IPS DF 6.9 (cell line): ENCODE results near the gene EIF6.

Experiments used
- DNase-seq: peaks from one replicate; pipeline ENCODE4 v3.0.0-alpha.2; 2013; ENCODE audit warnings: low read depth, low spot score
- H3K27ac ChIP-seq: one replicate; pipeline ENCODE4 v1.5.1; 2013; ENCODE audit warnings: low read length, control low read depth
- H3K27me3 ChIP-seq: 2 replicates; pipeline ENCODE4 v1.6.1; 2013; ENCODE audit warnings: mild to moderate bottlenecking, low read length; ENCODE audit not compliant: control insufficient read depth, insufficient read depth
- H3K36me3 ChIP-seq: 2 replicates; pipeline ENCODE4 v1.6.1; 2013; ENCODE audit warnings: low read length; ENCODE audit not compliant: control insufficient read depth, insufficient read depth
- H3K4me1 ChIP-seq: 2 replicates; pipeline ENCODE4 v1.6.1; 2013; ENCODE audit warnings: low read length; ENCODE audit not compliant: control insufficient read depth, insufficient read depth
- H3K4me3 ChIP-seq: 2 replicates; pipeline ENCODE4 v1.5.1; 2013; ENCODE audit warnings: mild to moderate bottlenecking, low read length
- H3K9me3 ChIP-seq: 2 replicates; pipeline ENCODE4 v1.6.1; 2013; ENCODE audit warnings: low read length, inconsistent platforms; ENCODE audit not compliant: control insufficient read depth, insufficient read depth
- WGBS: extraction: QIAGEN DNeasy Blood & Tissue Kit; methylation state at CpG from one replicate; pipeline ENCODE4 v1.1.7; 2013; ENCODE audit warnings: mixed read lengths, missing lambda C conversion rate; ENCODE audit not compliant: insufficient read length, insufficient coverage; 5-methylcytosine and 5-hydroxymethylcytosine counted together

The EIF6 gene

DNA sequence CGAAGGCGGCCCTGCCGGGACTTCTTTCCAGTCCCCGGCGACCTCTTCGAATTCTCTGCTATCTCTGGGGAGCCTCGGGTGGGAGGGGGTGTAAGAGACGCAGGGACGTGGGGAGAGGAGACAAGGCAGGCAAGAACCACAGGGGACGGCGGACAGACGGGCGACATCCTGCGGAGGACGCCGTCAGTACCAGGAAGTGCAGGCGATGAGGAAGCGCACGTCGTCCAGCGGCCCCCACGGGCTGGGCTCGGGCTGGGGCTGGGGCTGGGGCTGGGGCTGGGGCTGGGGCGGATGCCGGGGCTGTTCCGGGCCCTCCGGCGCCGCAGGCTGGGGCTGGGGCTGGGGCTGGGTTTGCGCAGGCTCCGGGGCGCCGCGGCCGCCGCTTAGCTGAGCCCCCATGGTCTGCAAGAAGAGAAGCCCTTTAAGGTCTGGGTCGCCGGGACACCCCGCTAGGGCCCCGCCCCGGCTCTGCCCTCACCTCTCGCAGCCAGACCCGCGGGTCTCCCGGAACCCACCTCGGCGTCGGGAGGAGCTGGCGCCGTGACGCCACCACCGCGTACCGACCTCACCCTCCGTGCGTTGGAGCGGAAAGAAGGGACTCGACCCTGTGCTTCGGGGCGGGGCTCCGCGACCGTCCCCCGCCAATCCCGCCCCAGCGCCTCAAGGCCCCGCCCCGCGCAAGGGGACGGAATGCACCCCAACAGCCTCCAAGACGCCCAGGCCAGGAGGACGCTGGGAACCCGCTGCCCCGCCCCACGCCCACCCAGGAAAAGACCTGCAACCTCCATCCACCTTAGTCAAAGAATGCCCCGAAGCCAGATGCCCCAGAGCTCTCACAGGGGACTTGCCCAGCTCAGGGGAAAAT lies 6.8 kb downstream of the EIF6 start, which contains the start of gene MMP24OS:
Gene MMP24OS, minus strand, starts transcription at position 592 of the 865 bp plus-strand sequence. Its CDS starts 193 bp downstream, at position 399.
- Histone ChIP-seq H3K4me3 (peak within 1 kb of the TSS; percentile 48), H3K36me3 (peaks cover 22% of the 10 kb centered on the region), H3K27me3 (no peaks in the 10 kb centered on the region), H3K9me3 (no peaks in the 10 kb centered on the region), H3K27ac (no peak within 1 kb of the TSS), H3K4me1 (no peaks in the 10 kb centered on the region)
- WGBS = no CpG with 5 or more reads among the region's 76 CpGs
- peak; percentile 84 for DNase-seq

DNA sequence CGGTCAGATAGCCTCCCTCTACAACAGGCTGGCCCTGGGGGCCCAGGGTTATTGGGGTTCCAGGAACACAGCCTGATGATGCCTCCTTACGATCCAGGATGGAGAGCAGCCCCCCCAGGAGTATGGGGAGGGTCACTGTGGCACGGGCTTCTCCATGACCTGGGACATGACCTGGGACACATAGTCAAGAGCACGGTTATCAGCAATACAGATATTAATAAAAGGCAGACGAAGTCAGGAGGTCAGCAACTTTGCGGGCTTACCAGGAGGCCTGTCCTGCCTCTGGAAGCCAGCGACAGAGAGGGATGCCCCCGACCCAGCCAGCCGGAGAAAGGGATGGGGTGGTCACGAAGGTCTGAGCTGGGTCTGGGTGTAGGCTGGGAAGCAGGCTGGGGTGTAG lies 7.4 kb downstream of the EIF6 start:
- Histone ChIP-seq H3K4me3 (peak overlapping the region; percentile 48), H3K36me3 (peaks cover 22% of the 10 kb centered on the region)
- WGBS = no CpG with 5 or more reads among the region's 10 CpGs

DNA sequence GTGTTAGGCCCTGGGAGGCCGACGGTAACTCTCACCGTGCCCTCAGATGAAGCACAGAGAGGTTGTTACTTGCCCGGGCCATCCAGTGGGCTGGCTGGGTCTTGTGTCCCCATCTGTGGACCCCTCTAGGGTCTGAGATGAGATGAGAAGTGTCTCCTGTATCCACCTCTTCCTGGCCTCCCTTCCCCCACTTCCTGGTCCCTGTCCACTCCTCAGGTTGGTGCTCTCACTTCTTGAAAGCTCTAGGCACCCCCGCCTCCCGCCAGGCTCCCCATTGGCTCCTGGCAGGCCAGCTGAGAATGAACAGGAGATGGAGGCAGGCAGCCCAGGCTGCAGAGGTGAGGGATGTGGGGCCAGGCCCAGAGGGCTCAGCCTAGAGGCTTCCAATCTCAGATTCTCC lies 8.2 kb downstream of the EIF6 start:
- Histone ChIP-seq H3K4me3 (no peak overlapping the region), H3K27ac (no peak overlapping the region), H3K4me1 (no peaks in the 10 kb centered on the region), H3K27me3 (no peaks in the 10 kb centered on the region), H3K36me3 (peaks cover 22% of the 10 kb centered on the region), H3K9me3 (no peaks in the 10 kb centered on the region)
- no peak for DNase-seq
- WGBS = no CpG with 5 or more reads among the region's 6 CpGs

More for the DNA sequence above, 7.4 kb downstream of the EIF6 start:
- no peak for DNase-seq
- H3K9me3 ChIP-seq = no peaks in the 10 kb centered on the region
- H3K27me3 ChIP-seq = no peaks in the 10 kb centered on the region
- H3K27ac ChIP-seq = no peak overlapping the region
- H3K4me1 ChIP-seq = no peaks in the 10 kb centered on the region

DNA sequence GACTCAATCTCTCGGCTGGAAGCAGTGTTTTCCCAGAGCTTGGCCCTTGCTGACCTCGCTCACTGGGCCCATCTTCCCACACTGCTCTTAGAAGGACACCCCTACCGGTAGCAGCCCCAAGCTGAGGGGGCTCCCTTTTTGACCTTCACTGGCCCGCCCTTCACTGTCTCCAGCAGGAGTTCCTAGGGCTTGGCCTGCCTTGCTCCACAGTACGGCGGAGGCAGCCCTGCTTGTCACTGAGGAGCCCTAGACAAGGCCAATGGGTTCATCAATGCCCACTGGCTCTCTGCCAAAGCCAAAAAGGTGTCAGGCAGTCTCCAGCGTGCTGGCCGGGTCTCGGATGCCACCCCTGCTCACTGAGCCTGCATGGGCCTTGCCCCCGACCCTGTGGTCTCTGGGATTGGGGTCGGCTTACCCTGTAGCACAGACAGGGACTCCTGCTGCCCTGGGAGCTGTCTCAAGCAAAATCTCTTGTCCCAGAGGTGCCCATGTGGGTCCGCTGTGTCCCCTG lies 8.8 kb downstream of the EIF6 start:
- no peaks in the 10 kb centered on the region for H3K9me3 ChIP-seq
- H3K36me3 ChIP-seq = peaks cover 22% of the 10 kb centered on the region
- no peak for DNase-seq
- no CpG with 5 or more reads among the region's 12 CpGs for WGBS
- H3K27ac ChIP-seq = no peak overlapping the region
- no peaks in the 10 kb centered on the region for H3K27me3 ChIP-seq
- no peaks in the 10 kb centered on the region for H3K4me1 ChIP-seq
- H3K4me3 ChIP-seq = no peak overlapping the region

DNA sequence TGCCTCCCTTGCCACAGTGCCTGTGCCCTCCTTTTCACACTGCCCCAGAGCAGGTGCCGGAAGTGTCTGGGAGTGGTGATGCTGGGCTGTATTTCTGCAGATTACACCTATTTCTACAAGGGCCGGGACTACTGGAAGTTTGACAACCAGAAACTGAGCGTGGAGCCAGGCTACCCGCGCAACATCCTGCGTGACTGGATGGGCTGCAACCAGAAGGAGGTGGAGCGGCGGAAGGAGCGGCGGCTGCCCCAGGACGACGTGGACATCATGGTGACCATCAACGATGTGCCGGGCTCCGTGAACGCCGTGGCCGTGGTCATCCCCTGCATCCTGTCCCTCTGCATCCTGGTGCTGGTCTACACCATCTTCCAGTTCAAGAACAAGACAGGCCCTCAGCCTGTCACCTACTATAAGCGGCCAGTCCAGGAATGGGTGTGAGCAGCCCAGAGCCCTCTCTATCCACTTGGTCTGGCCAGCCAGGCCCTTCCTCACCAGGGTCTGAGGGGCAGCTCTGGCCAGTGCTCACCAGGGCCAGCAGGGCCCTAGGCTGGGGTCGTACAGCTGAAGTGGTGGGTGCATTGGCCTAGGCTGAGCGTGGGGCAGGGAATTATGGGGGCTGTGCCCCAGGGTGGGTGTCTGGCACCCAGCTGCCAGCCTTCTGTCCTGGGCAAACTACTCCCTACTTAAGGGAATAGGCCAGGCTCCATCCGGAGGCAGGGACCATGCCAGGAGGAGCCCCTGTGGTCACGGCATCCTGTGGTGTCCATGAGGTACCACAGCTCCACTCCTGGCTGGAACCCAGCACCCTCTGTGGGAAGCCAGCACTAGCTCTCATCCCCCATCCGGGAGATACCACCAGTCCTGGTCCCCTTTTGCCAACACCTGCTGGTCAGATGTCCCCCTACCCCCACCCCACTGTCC lies 10.1 kb downstream of the EIF6 start:
- Histone ChIP-seq H3K9me3 (no peaks in the 10 kb centered on the region), H3K36me3 (peaks cover 11% of the 10 kb centered on the region), H3K4me3 (no peak overlapping the region), H3K4me1 (no peaks in the 10 kb centered on the region), H3K27me3 (no peaks in the 10 kb centered on the region), H3K27ac (no peak overlapping the region)
- DNase-seq = no peak
- no CpG with 5 or more reads among the region's 24 CpGs for WGBS

DNA sequence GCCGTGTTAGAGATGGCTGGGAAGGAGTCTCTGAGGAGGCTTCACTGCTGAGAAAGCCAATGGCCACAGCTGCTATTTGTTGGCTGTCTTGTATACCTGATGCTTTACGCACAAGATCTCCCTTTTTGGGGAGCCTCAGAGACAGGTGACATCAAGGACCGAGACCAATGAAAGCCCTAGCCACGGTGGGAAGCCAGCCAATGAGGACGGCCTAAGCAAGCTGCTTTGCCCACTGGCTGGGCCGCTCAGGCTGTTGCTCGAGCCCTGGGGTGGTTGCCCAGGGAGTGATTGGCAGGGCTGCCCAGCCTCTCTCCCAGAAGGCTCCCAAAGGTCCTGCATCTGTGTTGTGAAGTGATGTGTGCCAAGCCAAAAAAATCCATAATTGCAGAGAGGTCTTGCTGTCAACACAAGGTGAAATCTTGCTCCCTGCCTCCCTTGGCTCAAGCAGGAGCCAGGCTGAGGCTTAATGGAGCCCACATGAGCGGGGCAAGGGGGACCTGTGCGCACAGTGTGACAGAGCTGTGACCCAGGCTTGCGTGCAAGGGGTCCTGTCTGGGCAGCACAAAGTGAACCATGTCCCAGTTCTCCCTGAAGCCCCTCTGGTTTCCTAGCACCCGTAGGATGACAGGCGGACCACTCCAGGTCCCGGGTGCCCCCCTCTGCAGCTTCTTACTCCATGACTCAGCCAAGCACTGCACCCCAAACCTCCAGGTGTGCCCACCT lies 11.0 kb downstream of the EIF6 start:
- Histone ChIP-seq H3K27me3 (no peaks in the 10 kb centered on the region), H3K9me3 (no peaks in the 10 kb centered on the region), H3K4me1 (no peaks in the 10 kb centered on the region), H3K4me3 (no peak overlapping the region), H3K36me3 (0 out of 2 replicates have a peak, but pooled peaks cover 3% of the 10 kb centered on the region), H3K27ac (no peak overlapping the region)
- WGBS = no CpG with 5 or more reads among the region's 13 CpGs
- DNase-seq = no peak

DNA sequence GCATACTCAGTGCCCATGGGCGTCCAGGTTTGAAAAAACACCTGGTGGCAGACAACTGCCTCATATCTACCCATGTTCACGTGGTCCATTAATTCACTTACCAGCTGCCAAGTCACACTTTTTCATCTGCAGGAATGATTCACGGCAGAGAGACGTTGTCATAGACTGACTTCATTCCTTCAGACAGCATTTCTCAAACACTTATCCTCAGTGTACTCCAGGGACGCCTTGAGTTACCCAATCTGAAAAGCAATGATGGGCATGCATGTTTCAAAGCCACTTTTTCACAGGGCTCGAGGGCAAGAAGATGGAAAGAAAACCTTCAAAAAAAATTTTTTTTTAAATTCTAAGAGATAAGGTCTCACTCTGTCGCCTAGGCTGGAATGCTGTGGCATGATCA lies 12.7 kb downstream of the EIF6 start:
- no peaks in the 10 kb centered on the region for H3K4me1 ChIP-seq
- no peak for DNase-seq
- no peaks in the 10 kb centered on the region for H3K9me3 ChIP-seq
- 0 out of 2 replicates have a peak, but pooled peaks cover 2% of the 10 kb centered on the region for H3K36me3 ChIP-seq
- no peak overlapping the region for H3K27ac ChIP-seq
- H3K4me3 ChIP-seq = no peak overlapping the region
- WGBS = no CpG with 5 or more reads among the region's 7 CpGs
- H3K27me3 ChIP-seq = no peaks in the 10 kb centered on the region

DNA sequence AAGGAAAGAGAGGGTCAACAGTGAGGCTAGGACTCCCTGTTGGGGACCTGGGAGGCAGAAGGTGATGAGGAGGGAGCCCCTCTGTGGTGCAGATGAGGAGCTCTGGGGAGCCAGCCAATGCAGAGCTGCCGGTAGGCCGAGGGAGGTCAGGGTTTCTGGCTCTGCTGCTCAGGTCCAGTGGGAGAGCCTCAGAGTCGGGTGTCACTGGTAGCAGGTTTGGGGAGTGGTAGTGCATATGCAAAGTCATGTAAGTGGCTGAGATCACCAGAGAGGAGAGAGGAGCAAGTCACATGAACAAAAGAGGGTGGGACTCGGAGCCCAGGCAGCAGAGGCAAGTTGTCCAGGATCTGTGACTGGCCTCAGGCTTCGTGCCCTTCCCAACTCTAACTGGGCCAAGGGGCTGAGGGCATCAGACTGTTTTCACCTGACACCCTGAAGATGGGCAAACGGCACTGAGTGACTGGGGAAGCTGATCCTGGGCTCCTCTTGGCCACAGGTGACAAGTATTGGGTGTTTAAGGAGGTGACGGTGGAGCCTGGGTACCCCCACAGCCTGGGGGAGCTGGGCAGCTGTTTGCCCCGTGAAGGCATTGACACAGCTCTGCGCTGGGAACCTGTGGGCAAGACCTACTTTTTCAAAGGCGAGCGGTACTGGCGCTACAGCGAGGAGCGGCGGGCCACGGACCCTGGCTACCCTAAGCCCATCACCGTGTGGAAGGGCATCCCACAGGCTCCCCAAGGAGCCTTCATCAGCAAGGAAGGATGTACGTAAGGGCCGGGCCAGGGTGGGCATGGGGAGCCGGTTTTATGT lies 13.3 kb downstream of the EIF6 start:
- DNase-seq = no peak
- WGBS = no CpG with 5 or more reads among the region's 20 CpGs
- Histone ChIP-seq H3K27ac (no peak overlapping the region), H3K9me3 (no peaks in the 10 kb centered on the region), H3K27me3 (no peaks in the 10 kb centered on the region), H3K4me1 (no peaks in the 10 kb centered on the region), H3K36me3 (0 out of 2 replicates have a peak, but pooled peaks cover 2% of the 10 kb centered on the region), H3K4me3 (no peak overlapping the region)

DNA sequence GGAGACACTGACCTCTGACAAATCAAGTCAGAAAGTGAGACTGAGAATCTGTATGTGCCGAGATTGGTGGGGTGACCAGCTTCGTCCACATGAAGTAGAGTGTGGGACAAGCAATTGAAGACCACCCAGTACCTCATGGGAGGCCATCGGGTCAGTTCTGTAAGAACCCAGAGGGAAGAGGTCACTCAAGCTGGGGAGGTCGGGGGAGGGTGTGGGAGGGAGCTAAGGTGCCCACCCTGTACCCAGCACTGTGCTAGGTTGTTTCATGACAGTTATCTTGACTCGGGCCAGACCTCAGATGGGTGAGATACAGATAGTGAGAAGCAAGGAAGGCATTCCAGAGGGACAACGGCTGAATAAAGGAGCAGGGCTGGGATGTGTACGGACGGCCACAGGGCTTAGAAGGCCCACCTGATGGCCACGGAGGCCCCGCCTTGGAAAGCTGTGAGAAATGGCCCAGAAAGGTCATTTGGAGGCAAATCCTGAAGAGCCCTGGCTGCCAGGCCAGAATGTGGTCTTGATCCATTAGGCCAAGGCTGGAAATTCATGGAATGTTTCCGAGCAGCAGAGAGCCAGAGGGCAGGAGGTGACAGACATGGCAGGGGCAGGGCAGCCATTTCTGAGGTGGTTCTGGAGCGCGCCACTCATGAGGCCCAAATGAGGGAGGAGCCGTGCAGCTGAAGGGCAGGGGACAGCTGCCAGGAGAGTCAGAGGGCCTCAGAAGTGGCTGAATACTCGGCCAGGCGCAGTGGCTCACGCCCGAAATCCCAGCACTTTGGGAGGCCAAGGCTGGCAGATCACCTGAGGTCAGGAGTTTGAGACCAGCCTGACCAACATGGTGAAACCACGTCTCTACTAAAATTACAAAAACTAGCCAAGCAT lies 14.3 kb downstream of the EIF6 start:
- H3K36me3 ChIP-seq = 0 out of 2 replicates have a peak, but pooled peaks cover 2% of the 10 kb centered on the region

More for the DNA sequence above, 14.3 kb downstream of the EIF6 start:
- no peak for DNase-seq
- H3K9me3 ChIP-seq = no peaks in the 10 kb centered on the region
- no CpG with 5 or more reads among the region's 19 CpGs for WGBS
- H3K4me1 ChIP-seq = no peaks in the 10 kb centered on the region
- no peaks in the 10 kb centered on the region for H3K27me3 ChIP-seq
- H3K27ac ChIP-seq = no peak overlapping the region
- H3K4me3 ChIP-seq = no peak overlapping the region
